Measurements from ENCODE around the gene MTCL1.

DNA sequence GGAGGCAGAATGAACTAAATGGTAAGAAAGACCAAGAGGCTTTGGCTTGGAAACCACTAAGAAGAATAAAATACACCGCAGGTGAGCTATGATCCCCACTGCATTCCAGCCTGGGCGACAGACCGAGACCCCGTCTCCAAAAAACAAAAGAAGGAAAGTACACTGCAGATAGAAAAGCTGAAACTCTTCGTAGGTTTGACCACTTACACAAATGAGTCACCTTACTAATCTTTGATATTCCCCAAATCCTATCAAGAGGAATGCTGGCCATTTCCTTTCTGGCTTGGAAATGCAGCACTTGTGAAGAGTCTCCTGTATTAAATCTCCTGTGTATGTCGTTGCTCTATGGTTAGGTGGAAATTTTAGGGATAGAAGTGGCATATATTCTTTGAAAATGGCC, 108.8 kb downstream of the MTCL1 start:
- TF ChIP-seq, protein P1, sequence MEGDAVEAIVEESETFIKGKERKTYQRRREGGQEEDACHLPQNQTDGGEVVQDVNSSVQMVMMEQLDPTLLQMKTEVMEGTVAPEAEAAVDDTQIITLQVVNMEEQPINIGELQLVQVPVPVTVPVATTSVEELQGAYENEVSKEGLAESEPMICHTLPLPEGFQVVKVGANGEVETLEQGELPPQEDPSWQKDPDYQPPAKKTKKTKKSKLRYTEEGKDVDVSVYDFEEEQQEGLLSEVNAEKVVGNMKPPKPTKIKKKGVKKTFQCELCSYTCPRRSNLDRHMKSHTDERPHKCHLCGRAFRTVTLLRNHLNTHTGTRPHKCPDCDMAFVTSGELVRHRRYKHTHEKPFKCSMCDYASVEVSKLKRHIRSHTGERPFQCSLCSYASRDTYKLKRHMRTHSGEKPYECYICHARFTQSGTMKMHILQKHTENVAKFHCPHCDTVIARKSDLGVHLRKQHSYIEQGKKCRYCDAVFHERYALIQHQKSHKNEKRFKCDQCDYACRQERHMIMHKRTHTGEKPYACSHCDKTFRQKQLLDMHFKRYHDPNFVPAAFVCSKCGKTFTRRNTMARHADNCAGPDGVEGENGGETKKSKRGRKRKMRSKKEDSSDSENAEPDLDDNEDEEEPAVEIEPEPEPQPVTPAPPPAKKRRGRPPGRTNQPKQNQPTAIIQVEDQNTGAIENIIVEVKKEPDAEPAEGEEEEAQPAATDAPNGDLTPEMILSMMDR (conservative IDR thresholded peaks at IDR 0.05 in 1 of 2, IDR thresholded peaks at IDR 0.05 in 1 of 2; ENCODE audit: low read depth in 1 of 2, low read length in 2 of 2) = no peak
- no peak for TF ChIP-seq EZH2 (IDR thresholded peaks at IDR 0.05; ENCODE audit: low read length, missing control alignments)
